ENCODE measurements around the gene DPYD.

Gene DPYD

DNA sequence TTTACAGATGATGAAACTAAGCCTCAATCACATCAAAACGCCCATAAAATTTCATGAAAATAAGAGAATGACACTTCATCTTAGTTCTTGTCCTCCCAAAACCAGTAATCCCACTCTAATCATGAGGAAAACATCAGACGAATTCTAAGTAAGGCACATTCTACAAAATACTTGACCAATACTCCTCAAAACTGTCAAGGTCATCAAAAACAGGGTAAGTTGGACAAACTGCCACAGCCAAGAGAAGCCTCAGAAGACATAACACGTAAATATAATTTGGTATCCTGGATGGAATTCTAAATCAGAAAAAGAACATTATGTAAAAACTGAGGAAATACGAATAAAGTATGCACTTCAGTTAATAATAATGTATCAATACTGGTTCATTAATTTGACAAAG is 128.2 kb downstream of the DPYD start:
- no peak for DNase-seq (ENCODE audit: low read depth)
- TF ChIP-seq, protein P1, sequence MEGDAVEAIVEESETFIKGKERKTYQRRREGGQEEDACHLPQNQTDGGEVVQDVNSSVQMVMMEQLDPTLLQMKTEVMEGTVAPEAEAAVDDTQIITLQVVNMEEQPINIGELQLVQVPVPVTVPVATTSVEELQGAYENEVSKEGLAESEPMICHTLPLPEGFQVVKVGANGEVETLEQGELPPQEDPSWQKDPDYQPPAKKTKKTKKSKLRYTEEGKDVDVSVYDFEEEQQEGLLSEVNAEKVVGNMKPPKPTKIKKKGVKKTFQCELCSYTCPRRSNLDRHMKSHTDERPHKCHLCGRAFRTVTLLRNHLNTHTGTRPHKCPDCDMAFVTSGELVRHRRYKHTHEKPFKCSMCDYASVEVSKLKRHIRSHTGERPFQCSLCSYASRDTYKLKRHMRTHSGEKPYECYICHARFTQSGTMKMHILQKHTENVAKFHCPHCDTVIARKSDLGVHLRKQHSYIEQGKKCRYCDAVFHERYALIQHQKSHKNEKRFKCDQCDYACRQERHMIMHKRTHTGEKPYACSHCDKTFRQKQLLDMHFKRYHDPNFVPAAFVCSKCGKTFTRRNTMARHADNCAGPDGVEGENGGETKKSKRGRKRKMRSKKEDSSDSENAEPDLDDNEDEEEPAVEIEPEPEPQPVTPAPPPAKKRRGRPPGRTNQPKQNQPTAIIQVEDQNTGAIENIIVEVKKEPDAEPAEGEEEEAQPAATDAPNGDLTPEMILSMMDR (conservative IDR thresholded peaks at IDR 0.05; ENCODE audit: control insufficient read depth, insufficient read depth, low read depth, low read length) = no peak
- H3K4me3 ChIP-seq (ENCODE audit: control insufficient read depth, low read depth, low read length) = no peak overlapping the region

DNA sequence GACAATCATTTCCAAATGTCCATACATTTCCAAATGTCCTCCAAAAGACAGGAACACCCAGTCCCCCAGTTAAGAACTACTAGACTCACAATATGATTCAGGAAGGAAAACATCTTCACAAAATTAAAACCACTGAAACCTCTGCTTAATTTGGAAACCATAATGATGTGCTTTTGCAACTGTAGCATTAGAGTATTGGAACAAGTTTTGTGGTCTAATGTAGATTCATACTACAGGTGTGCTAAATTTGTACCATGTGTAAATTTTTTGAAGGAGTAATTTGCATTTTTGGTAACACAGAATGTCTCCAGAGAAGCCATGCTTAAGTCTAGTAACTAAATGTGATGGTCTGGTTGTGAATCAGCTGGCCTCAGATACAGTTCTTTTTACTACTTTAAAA is 129.6 kb downstream of the DPYD start:
- TF ChIP-seq, protein P1 (conservative IDR thresholded peaks at IDR 0.05; ENCODE audit: control insufficient read depth, insufficient read depth, low read depth, low read length) = no peak

DNA sequence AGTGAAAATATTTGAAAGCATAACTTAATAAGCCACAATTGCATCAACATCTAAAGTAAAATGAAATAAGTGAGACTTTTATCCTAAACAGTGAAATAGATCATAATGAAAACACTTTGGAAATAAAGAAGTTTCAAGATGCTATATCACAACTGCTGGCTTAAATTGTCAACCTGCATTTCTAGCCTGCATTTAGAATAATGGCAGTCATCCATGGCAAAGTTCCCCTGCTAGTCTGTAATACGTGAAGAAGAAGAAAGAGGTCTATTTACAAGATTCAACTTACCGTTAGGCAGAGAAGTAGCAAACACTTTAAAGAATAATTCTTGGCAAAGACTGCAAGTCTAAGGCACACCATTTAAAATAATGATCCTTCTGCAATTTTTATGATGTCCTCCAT is 133.6 kb downstream of the DPYD start:
- no peak for DNase-seq (ENCODE audit: low read depth)
- TF ChIP-seq, protein P1 (conservative IDR thresholded peaks at IDR 0.05; ENCODE audit: control insufficient read depth, insufficient read depth, low read depth, low read length) = no peak
- H3K4me3 ChIP-seq (ENCODE audit: control insufficient read depth, low read depth, low read length) = no peak overlapping the region

More for the DNA sequence above, 129.6 kb downstream of the DPYD start:
- H3K4me3 ChIP-seq (ENCODE audit: control insufficient read depth, low read depth, low read length) = no peak overlapping the region
- DNase-seq (ENCODE audit: low read depth) = no peak

DNA sequence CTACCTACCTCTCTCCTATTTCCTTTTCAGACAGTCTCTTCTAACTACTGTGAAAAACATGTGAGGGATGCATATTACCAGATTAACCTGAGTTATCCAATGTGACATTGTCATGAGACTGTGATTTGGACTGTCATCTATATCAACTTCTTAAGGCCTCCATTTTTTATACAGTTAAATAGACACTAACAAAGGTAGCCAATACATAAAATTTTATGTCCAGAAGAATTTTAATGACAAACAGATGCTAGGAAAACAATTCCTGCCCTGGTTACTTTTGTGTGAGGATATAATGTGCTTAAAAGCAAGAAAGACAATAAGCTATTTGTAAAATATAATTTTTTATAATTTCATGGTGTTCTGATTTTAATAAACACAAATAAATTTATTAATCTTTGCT is 136.2 kb downstream of the DPYD start:
- no peak for DNase-seq (ENCODE audit: low read depth)
- H3K4me3 ChIP-seq (ENCODE audit: control insufficient read depth, low read depth, low read length) = no peak overlapping the region
- TF ChIP-seq, protein P1 (conservative IDR thresholded peaks at IDR 0.05; ENCODE audit: control insufficient read depth, insufficient read depth, low read depth, low read length) = no peak

DNA sequence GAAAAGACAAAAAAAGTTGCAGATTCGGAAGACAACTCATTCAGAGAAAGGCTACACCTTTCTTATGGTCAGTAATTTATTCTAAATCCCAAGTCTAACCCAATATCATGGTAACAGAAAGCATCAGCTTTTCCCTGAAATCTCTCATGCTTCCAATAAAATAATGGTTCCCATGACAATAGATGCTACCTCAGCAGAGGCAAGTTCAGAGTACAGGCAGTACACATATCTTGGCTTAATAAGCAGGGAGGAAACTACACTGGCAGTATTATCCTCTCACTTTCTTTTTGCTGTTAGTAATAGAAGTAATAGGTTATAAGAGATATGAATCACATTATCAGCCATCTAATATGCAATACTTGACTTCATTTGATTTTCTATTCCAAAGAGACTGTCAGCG is 137.1 kb downstream of the DPYD start:
- TF ChIP-seq, protein P1 (conservative IDR thresholded peaks at IDR 0.05; ENCODE audit: control insufficient read depth, insufficient read depth, low read depth, low read length) = no peak
- no peak overlapping the region for H3K4me3 ChIP-seq (ENCODE audit: control insufficient read depth, low read depth, low read length)
- DNase-seq (ENCODE audit: low read depth) = no peak

DNA sequence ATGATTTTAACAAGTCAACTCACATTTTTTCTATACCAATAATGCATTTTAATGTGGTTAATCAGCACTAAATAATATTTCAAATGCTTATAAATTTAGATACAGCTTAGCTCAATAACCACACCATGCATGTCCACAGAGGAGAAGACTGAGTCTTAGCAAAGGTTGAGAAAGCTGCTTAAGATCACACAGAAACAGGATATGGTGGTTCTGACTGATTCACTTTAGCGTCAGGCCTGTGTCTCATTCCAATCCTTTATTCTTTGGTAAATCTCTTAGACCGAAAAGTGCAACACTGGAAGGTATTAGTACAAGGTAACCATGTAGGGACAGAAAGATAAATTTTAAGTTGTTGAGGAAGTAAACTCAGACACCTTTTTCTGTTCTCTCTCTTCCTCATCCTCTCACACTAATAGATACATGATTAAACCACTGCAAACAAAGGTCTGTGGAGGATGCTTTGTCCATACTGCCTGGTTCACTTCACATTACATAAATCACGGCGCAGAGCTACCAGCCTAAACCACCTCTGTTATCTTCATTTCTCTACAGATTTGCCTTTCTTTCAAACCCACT is 139.0 kb downstream of the DPYD start:
- TF ChIP-seq, protein P1 (conservative IDR thresholded peaks at IDR 0.05; ENCODE audit: control insufficient read depth, insufficient read depth, low read depth, low read length) = no peak
- no peak for DNase-seq (ENCODE audit: low read depth)
- H3K4me3 ChIP-seq (ENCODE audit: control insufficient read depth, low read depth, low read length) = no peak overlapping the region

DNA sequence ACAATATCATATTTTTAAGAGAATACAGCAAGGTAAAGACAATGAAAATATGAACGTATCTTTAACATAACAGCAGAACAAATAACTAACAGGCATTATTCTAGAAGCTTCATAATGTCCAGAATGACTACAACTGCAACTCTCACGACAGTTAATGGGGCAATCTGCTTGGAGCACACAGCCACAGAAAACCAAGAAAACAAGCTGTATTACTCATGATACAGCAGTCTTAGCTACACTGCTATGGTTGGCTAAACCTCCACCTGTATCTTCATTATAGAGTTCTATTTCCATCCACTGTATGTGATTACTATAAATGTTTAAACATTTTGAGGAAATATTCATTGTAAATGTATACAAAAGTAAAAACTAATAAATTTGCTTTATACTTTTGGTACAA is 139.9 kb downstream of the DPYD start:
- H3K4me3 ChIP-seq (ENCODE audit: control insufficient read depth, low read depth, low read length) = no peak overlapping the region
- no peak for DNase-seq (ENCODE audit: low read depth)
- TF ChIP-seq, protein P1 (conservative IDR thresholded peaks at IDR 0.05; ENCODE audit: control insufficient read depth, insufficient read depth, low read depth, low read length) = no peak

All from fibroblast of mammary gland (primary cell).